Cardiac fibroblast (primary cell): ENCODE results near the gene SFT2D1.

Experiments
- DNase-seq, 2 donors: peaks; one replicate each; pipeline versions ENCODE4 v3.0.0 to v3.0.0-alpha.2; 2010; ENCODE audit warnings: low read depth in 2 of 2
- H3K4me3 ChIP-seq, 2 donors: replicated peaks in 1 of 2; 1 replicate in 1 of 2; 2 replicates in 1 of 2; pipeline ENCODE4 v1.5.1; 2011; ENCODE audit warnings: low read depth in 2 of 2, low read length in 2 of 2, mild to moderate bottlenecking in 2 of 2, moderate library complexity in 1 of 2
- TF ChIP-seq, protein P1 (sequence below): IDR thresholded peaks from one replicate; pipeline ENCODE4 v1.5.1; 2011; ENCODE audit warnings: low read depth, mild to moderate bottlenecking, low read length, inconsistent platforms

The SFT2D1 gene

DNA sequence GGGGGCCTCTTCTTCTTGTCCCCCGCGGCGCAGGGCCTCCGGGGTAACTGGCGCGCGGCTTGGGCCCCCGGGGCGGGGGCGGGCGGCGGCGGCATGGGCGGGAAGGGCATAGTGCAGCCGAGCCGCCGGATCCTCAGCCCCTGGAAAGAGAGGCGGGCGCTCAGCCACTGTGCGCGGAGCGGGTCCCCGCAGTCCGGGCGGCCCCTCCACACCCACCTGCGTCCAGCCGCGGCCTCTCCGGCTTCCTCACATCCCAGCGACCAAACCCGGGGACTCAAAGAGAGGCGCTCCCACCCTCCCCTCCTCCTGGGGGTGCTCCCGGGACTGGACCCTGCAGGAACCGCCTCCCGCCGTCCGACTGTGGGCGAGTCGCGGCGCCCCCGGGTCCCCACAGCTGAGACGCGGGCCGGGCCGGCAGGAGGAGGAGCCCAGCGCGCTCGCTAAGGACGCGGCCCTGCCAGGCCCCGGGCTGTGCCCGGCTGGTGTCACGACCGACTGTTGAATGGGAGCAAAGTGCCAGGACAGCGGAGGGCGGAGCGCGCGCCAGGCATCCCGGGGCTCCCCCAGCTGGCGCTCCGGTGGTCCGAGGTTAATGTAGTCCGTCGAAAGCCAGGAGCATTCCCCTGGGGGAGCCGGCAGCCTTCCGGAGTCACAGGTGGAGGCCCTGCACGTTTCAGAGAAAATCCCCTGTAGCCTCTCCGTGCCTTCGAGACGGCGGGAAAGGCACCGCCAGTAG lies 34.1 kb downstream of the SFT2D1 start, which contains the start of gene PRR18:
Gene PRR18 (minus strand): TSS at position 360 of the 736 bp plus-strand sequence. CDS start 250 bp downstream, at position 110.
- H3K4me3 ChIP-seq = peak within 1 kb of the TSS in 1 of 2 donors; percentile 11
- DNase-seq = no peak
- TF ChIP-seq, protein P1, sequence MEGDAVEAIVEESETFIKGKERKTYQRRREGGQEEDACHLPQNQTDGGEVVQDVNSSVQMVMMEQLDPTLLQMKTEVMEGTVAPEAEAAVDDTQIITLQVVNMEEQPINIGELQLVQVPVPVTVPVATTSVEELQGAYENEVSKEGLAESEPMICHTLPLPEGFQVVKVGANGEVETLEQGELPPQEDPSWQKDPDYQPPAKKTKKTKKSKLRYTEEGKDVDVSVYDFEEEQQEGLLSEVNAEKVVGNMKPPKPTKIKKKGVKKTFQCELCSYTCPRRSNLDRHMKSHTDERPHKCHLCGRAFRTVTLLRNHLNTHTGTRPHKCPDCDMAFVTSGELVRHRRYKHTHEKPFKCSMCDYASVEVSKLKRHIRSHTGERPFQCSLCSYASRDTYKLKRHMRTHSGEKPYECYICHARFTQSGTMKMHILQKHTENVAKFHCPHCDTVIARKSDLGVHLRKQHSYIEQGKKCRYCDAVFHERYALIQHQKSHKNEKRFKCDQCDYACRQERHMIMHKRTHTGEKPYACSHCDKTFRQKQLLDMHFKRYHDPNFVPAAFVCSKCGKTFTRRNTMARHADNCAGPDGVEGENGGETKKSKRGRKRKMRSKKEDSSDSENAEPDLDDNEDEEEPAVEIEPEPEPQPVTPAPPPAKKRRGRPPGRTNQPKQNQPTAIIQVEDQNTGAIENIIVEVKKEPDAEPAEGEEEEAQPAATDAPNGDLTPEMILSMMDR = no peak

DNA sequence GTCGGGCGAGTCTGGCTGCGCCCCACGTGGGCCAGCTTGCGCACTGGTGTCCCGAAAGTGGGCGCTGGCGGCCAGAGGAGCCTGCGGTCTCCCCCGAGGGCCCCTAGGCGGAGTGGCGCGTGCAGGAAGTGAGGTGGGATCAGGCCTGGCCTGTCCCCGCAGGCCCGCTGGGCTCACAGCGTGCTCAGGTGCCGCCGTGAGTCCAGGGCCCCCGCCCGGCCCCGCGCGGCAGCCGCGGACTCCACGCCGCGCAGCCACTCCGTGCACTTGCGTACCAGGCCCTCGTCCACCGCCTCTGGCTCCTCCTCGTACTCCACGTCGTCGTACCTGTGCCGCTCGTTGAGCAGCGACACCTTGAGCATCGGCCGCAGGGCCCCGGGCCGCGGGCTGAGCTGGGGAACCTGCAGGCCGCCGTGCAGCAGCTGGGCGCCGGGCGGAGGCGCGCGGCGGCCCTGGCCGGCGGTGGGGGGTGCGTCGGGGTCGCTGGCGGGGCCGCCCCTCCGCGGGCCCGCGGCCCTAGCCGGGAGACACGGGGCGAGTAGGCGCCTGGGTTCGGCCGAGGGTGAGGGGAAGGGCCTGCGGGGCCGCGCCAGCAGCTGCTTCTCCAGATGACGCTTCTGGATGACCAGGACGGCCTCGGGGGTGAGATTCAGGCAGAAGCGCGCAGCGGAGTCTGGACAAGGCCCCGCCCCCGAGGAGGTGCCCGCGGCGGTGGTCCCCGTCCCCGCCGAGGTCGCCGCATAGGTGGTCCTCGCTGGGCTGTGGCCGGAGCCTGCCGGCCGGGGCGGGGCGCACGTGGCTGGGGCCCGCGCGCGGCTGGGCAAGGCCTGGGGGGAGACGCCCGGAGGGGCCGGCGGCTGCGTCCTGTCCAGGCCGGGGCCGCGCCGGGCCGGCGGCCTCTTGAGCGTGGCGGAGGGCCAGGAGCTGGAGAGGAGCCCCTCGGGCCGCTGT lies 35.0 kb downstream of the SFT2D1 start:
- H3K4me3 ChIP-seq = peak overlapping the region in 1 of 2 donors; percentile 9
- DNase-seq = no peak
- TF ChIP-seq, protein P1 = no peak

DNA sequence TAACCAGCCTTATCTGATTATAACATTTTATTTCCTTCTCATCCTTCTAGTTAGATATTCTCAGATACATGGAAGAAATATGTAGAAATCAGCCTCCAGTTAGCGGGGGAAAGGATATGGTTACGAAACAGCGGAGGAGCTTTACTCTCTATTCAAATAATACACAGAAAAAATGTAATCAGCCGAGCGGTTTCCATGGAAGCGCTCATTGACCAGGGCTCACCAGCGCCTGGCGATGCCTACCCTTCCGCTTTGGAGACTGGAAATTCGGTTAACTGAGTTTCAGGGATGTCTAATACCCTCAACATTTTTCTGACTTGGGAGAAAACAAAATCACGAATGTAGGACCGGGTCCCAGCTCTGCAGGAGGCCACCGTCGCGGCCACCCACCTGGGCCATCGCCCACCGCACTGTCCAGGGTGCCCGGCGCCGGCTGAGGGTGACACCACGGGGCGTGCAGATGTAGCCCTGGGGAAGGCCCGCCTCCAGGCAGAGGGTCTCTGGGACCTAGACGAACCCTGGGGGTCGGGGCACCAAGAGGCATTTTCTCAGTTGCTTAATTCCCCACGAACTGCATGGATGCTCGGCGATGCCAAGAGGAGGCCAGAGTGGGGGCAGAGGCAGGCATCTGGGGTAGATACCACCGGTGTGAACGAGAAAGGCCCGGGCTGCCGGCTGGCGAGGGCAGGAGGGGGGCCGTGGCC lies 35.8 kb downstream of the SFT2D1 start:
- TF ChIP-seq, protein P1 = no peak
- DNase-seq = no peak
- no peak overlapping the region for H3K4me3 ChIP-seq

DNA sequence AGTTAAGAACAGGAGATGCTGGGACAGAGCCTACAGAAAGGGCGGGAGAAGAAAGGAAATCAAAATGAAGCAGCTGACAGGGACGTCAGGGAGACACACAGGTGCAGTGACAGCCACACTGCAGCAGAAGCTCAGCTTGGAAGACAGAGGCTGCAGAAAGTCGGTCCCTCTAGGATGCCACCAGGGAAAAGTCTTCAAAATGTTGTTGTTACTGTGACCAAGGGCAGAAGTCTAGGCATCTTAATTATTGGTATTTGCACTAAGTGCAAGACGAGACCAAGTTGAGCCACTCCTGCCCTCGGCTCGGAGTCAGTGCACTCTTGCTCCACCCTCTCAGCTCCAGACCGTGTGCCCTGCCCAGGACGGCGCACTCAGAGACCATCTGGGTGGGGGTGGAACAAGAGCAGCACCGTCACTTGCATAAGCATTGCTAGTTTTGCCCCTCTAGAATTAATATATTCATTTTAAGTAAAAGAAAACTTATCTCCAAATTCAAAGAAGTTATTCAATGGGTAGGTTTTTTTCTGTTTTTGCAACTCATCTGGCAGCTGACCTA lies 36.7 kb downstream of the SFT2D1 start:
- no peak overlapping the region for H3K4me3 ChIP-seq
- DNase-seq = no peak
- TF ChIP-seq, protein P1 = no peak

DNA sequence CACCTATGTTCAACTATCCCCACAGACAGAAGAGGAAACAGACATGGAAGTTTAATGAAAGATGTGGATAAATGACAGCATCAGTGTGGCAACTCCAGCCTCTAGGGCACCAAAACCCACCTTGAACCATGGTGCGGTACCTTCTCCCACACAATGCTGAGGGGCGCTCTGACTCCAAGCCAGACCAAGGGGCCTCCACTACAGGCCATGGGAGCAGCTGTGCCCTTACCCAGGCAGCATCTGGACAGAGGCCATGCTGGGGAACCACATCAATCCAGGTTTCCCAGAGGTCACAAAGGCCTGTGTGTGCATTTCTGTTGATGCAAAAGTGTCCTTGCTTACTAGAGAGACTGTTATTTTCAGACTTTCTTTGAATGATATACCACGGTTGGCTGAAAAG lies 38.2 kb downstream of the SFT2D1 start:
- TF ChIP-seq, protein P1 = no peak
- H3K4me3 ChIP-seq = no peak overlapping the region
- no peak for DNase-seq
